AML-193 (cell line): Measurements from ENCODE around the gene TOMM20L.

Experiments
- DNase-seq, 2 experiments: peaks; one replicate each; lab custom pipeline; 2025; lab: John Stamatoyannopoulos, UW

Gene TOMM20L

DNA sequence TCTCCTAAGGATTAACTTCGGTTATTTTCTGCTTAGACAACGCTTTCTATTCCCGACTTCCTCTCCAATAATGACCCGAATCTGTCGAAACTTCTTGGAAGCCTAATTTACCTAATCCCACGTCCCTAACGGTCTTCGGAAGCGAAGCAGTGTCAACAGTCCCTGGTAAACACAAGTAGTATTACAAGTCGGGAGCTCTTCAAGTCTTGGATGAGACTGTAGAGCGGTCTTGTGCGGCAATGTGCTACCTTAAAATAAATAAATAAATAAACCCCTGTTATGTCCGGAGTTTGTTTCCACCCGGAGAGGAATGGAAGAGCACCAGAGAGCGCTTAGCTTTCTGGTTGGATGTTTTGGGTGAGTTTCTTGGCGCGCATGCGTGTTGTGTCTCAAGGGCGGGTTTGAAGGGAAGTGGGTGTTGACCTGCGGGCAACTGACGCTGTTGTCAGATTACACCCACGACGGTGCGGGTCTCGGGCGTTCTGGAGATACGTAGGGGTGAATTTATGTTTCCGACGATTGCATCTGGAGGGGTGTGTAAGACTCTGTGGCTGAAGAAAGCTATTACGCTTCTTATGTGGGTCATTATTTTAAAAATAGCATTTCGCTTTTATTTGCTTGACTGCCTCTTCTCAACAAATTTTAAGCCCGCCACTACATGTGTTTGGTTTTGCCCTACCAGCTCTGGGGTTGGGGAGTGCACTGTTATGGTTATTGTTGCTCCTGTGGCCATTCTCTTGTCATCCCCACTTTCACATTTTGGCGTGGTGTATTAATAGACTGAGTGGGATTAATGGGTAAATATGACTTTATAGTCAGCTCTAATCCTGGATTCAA, 31.8 kb downstream of the TOMM20L start, which contains the start of the genes KIAA0586 and TIMM9:
Gene KIAA0586 (plus strand): TSS at position 439 of the 837 bp plus-strand sequence. CDS start 546 bp downstream, outside the sequence.
Gene TIMM9 (minus strand): TSS at position 251 of the 837 bp plus-strand sequence. CDS start 15,586 bp downstream, outside the sequence.
- DNase-seq, result peak; percentile 93 to 95

DNA sequence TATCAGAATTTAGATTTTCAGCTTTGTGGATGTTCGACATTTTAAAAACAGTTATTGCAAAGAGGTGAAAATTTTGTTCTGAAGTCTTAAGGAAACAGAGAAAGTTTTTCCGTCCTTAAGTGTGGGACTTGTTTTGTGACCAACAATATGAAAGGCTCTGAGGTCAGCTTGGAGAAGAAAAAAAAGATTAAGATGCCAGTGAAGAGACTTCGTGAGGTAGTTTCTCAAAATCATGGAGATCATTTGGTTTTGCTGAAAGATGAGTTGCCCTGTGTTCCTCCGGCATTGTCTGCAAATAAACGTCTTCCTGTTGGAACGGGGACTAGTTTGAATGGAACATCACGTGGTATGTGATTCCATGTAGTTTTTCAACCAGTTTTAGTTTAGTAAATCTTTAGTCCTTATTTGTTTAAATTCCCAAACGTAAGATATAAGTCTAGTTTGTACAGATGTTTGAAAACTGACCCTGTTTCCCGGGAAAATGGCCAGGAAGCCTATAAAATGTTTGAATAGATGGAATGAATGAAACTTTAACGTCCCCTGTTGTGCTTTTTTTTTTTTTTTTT, 32.5 kb downstream of the TOMM20L start:
- DNase-seq, result peak; percentile 35 to 41

DNA sequence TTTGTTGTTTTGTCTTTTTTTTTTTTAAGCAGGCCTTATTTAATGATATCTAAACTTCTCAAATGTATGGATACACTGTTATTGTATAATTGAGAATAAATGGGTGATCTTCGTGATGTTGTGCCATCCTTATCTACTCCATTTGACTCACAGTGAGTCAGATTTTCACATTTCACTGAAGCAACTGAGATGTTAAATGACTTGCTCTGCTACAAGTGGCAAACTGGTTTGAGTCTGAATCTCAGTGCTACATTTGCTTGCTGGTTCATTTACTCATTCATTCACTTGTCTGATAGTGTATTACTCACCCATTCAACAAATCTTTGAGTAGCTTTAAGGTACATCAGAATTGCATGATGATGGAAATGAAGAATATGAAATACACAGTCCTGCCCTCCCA, 34.4 kb downstream of the TOMM20L start:
- no peak for DNase-seq

DNA sequence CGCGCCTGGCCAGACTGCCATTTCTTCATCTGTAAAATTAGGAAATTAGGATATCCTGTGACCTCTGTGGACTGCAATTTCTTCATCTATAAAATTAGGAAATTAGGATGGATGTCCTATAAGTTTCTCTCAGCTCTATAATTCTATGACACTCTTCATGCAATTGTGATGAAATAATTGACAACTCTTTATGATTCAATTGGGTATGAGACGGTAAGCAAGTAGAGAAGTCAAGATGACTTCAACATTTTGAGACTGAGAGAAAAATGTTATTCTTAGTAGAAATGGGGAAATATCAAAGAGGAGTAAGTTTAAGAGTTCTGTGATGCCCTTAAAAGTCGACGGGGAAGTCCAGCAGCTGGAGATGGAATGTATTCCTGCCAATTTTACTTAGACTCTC, 43.7 kb downstream of the TOMM20L start:
- no peak for DNase-seq

DNA sequence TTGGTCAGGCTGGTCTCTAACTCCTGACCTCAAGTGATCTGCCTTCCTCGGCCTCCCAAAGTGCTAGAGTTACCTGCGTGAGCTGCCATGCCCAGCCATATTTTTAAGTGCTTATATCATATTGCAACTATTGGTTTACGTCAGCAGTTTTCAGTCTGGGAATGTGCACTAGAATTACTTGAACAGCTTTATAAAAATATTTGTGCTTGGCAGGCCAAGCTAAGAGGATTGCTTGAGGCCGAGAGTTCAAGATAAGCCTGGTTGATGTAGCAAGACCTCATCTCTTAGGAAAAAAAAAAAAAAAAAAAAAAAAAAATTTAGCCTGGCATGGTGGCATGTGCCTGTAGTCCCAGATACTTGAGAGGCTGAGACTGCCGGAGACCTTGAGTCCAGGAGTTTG, 48.9 kb downstream of the TOMM20L start:
- DNase-seq, result no peak

DNA sequence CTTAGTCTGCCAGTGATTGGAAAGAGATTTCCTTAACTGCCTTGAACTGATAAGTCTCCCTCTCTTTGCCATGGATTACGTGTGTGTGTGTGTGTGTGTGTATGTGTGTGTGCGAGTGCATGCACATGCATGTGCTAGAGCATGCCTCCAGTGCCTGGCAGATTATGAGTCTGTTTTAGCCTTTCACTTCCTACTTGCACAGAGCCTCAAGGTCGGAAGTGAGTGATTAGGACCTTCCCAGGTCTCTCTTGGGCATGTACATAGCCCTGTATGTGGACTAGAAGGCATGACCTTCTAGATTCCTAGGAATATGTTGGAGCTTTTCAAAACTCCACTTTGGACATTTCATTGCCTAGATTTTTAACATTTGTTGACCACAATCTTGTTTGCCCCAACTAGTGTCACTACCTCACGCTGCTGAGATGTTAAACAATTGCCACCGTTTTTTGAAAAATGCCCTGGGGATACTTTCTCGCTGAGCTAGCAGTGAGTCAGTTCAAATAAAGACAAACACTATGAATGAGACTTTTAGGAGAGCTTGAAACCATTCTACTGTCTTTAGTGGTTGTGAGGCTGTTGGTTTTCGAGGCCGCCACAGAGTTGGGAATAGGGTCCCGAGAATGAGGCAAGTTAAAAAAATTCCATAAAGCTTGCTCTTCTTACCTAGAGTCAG, 60.0 kb downstream of the TOMM20L start:
- DNase-seq, result no peak
